Skeletal muscle tissue (tissue), 4 donors: ENCODE results near the gene PRR36. TPM values are rescaled to one million over a fixed set of nuclear protein-coding genes. Genes with fewer than 3 reads are reported as not detected.

ENCODE experiments used
- H3K27ac ChIP-seq: one replicate; pipeline ENCODE4 v1.7.0; 2013; ENCODE audit warnings: mild to moderate bottlenecking, low read depth, low read length, inconsistent platforms
- H3K27me3 ChIP-seq, 3 donors: one replicate each; pipeline ENCODE4 v1.7.0; 2013; ENCODE audit warnings: low read length in 3 of 3; ENCODE audit not compliant: control insufficient read depth in 3 of 3, insufficient read depth in 3 of 3
- H3K36me3 ChIP-seq, 3 donors: one replicate each; pipeline ENCODE4 v1.7.0; 2013; ENCODE audit warnings: low read length in 3 of 3; ENCODE audit not compliant: control insufficient read depth in 3 of 3, insufficient read depth in 3 of 3
- H3K4me1 ChIP-seq, 3 donors: one replicate each; pipeline ENCODE4 v1.7.0; 2013; ENCODE audit warnings: low read length in 3 of 3, mild to moderate bottlenecking in 3 of 3; ENCODE audit not compliant: control insufficient read depth in 3 of 3, insufficient read depth in 3 of 3
- H3K4me3 ChIP-seq, 3 donors: one replicate each; pipeline ENCODE4 v1.7.0; 2013; ENCODE audit warnings: low read length in 3 of 3
- H3K9ac ChIP-seq, 3 donors: one replicate each; pipeline ENCODE4 v1.7.0; 2013; ENCODE audit warnings: low read length in 3 of 3, mild to moderate bottlenecking in 3 of 3, moderate library complexity in 2 of 3, low read depth in 1 of 3
- H3K9me3 ChIP-seq, 3 donors: one replicate each; pipeline ENCODE4 v1.7.0; 2013; ENCODE audit warnings: low read length in 3 of 3; ENCODE audit not compliant: control insufficient read depth in 3 of 3
- total RNA-seq: library from RNA; depleted of rRNA; stranded (reverse); fragments of >200 nt; gene quantifications from one replicate; pipeline ENCODE4 v1.2.3, GENCODE V29; 2014
- donor health status: Osteomylitis.

The PRR36 gene
- total RNA-seq, 1 donor from 2014 or later = not detected

DNA sequence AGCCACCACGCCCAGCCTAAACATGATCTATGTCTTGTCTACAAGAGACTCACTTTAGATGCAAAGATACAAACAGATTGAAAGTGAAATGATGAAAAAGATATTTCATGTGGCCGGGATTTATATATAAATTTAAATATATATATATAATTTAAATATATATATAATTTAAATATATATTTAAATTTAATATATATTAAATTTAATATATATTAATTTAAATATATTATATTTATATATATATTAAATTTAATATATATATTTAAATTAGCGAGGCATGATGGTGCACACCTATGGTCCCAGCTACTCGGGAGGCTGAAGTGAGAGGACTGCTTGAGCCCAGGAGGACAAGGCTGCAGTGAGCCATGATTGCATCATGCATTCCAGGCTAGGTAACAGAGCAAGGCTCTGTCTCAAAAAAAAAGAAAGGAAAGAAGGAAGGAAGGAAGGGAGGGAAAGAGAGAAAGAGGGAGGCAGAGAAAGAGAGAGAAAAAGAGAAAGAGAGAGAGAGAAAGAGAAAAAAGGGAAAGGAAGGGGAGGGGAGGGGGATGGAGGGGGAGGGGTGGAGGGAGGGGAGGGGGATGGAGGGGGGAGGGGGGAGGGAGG is 51.2 kb downstream of the PRR36 start:
- no peak overlapping the region for H3K27ac ChIP-seq

DNA sequence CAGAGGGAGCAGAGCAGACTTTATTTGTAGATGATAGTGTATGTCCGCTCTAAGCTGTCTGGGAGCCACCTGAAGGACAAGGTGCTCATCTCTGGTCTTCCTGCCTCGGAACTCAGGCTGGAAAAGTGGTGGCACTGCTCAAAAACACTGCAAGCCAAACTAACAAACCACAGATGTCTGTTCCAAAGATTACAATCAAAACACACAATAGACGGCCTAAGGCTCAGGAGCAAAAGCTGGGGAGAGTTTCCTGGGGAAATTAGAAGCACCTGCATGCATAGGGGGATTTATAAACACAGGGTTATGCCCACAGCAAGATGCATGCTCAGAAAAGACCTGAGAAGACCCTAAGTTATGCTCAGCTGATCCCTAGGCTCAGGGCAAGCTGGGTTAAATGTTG is 53.6 kb downstream of the PRR36 start:
- Histone ChIP-seq H3K4me3 (no peak overlapping the region), H3K9me3 (peaks cover 0 to 10% (median 5%) of the 10 kb centered on the region in 3 donors), H3K4me1 (no peaks in the 10 kb centered on the region), H3K27ac (no peak overlapping the region), H3K27me3 (peaks cover 0 to 5% (median 3%) of the 10 kb centered on the region in 3 donors), H3K9ac (no peak overlapping the region), H3K36me3 (no peaks in the 10 kb centered on the region)

More for the DNA sequence above, 51.2 kb downstream of the PRR36 start:
- peaks cover 0 to 5% (median 3%) of the 10 kb centered on the region in 3 donors for H3K27me3 ChIP-seq
- no peaks in the 10 kb centered on the region for H3K36me3 ChIP-seq
- H3K4me3 ChIP-seq = no peak overlapping the region
- H3K9me3 ChIP-seq = peaks cover 0 to 7% (median 2%) of the 10 kb centered on the region in 3 donors
- H3K4me1 ChIP-seq = no peaks in the 10 kb centered on the region
- no peak overlapping the region for H3K9ac ChIP-seq

GRCh38 chr19:7819337-7819736 is 54.9 kb downstream of the PRR36 start:
- H3K9me3 ChIP-seq = peaks cover 0 to 10% (median 5%) of the 10 kb centered on the region in 3 donors
- H3K4me3 ChIP-seq = no peak overlapping the region
- peaks cover 3 to 5% (median 5%) of the 10 kb centered on the region in 3 donors for H3K27me3 ChIP-seq
- H3K36me3 ChIP-seq = no peaks in the 10 kb centered on the region
- no peaks in the 10 kb centered on the region for H3K4me1 ChIP-seq
- no peak overlapping the region for H3K9ac ChIP-seq
- H3K27ac ChIP-seq = no peak overlapping the region

GRCh38 chr19:7818806-7819205 is 55.4 kb downstream of the PRR36 start:
- Histone ChIP-seq H3K4me1 (no peaks in the 10 kb centered on the region), H3K27ac (no peak overlapping the region), H3K36me3 (no peaks in the 10 kb centered on the region), H3K4me3 (no peak overlapping the region), H3K9ac (no peak overlapping the region), H3K27me3 (peaks cover 3 to 5% (median 5%) of the 10 kb centered on the region in 3 donors), H3K9me3 (peaks cover 0 to 10% (median 5%) of the 10 kb centered on the region in 3 donors)

Other genes starting within 250 kb of the PRR36 start
- gene XAB2, start 244.8 kb downstream of the PRR36 start, total RNA-seq = 20.4 TPM
- gene PET100, start 244.6 kb downstream of the PRR36 start, total RNA-seq = 44.9 TPM
- not detected for gene PCP2, start 240.7 kb downstream of the PRR36 start, total RNA-seq
- gene STXBP2, start 237.3 kb downstream of the PRR36 start, total RNA-seq = 2.6 TPM
- 3.7 TPM for gene RETN, start 205.3 kb downstream of the PRR36 start, total RNA-seq
- not detected for gene MCEMP1, start 197.3 kb downstream of the PRR36 start, total RNA-seq
- gene TRAPPC5, start 193.6 kb downstream of the PRR36 start, total RNA-seq = 9.4 TPM
- gene FCER2, start 172.3 kb downstream of the PRR36 start, total RNA-seq = under 0.01 TPM
- 0.52 TPM for gene CLEC4G, start 142.3 kb downstream of the PRR36 start, total RNA-seq
- gene CD209, start 126.9 kb downstream of the PRR36 start, total RNA-seq = 5.2 TPM
- gene CLEC4M, start 111.1 kb downstream of the PRR36 start, total RNA-seq = not detected
- gene EVI5L, start 44.2 kb downstream of the PRR36 start, total RNA-seq = 9.4 TPM
- gene LRRC8E, start 14.1 kb upstream of the PRR36 start, total RNA-seq = under 0.01 TPM
- gene MAP2K7, start 29.5 kb upstream of the PRR36 start, total RNA-seq = 9.4 TPM
- gene TGFBR3L, start 40.4 kb upstream of the PRR36 start, total RNA-seq = 1.6 TPM
- gene SNAPC2, start 45.9 kb upstream of the PRR36 start, total RNA-seq = 6.3 TPM
- gene CTXN1, start 51.7 kb upstream of the PRR36 start, total RNA-seq = 0.52 TPM
- gene TIMM44, start 69.3 kb upstream of the PRR36 start, total RNA-seq = 36.0 TPM
- gene ELAVL1, start 131.3 kb upstream of the PRR36 start, total RNA-seq = 16.7 TPM
- not detected for gene CCL25, start 178.4 kb upstream of the PRR36 start, total RNA-seq